ENCODE data around the gene RMI2.

Gene RMI2

DNA sequence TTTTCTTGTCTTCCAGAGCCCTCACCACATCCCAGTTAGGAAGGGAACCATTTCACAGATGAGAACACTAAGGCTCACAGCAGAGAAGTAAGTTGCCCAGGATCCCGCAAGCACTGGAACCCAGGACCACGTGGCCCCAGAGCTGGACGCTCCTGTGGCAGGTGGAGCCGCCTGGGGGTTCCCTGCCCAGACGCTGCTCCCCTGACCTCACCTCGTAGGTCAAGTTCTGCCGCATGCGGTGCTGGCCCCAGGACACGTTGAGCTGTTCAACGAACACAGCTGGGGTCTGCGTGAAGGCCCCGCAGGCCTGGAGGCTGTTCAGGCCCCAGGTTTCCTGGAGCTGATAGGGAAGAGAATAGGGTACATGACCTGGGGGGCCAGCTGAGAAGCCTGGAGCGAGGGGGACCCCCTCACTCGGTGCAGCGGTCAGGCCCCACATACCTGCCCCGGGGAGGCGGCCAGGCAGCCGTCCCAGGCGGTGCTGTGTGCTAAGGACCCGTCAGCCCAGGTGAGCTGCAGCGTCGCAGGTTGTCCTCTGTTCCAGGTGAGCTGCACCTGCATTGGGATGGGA, 54.1 kb downstream of the RMI2 start:
- no peak for DNase-seq (ENCODE audit: low read depth, low spot score)

DNA sequence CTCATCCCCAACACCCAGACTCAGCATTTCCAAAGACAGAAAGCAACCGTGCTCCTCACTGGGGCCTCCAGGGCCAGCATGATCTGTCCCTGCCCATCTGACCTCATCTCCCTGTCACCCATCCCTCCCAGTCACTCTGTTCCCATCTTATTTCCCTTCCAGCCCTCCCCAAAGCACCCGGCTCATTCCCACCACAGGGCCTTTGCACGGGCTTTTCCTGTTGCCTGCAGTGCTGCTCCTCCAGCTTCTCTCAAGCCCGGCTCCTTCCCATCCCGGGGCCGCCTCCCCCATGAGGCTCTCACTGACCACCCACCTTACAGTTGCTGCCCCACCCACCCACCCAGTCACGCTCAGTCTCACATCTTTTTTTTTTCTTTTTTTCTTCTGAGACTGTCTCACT, 54.8 kb downstream of the RMI2 start:
- DNase-seq (ENCODE audit: low read depth, low spot score) = no peak
